HG03064 (cell line): Measurements from ENCODE around the gene IER3.

ENCODE experiments used
- ATAC-seq: cut with Tn5 transposase; IDR thresholded peaks from one replicate; pipeline ENCODE4 v1.9.1; 2021; ENCODE audit warnings: low read depth; ENCODE audit not compliant: unreplicated experiment

Gene IER3, protein sequence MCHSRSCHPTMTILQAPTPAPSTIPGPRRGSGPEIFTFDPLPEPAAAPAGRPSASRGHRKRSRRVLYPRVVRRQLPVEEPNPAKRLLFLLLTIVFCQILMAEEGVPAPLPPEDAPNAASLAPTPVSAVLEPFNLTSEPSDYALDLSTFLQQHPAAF

DNA sequence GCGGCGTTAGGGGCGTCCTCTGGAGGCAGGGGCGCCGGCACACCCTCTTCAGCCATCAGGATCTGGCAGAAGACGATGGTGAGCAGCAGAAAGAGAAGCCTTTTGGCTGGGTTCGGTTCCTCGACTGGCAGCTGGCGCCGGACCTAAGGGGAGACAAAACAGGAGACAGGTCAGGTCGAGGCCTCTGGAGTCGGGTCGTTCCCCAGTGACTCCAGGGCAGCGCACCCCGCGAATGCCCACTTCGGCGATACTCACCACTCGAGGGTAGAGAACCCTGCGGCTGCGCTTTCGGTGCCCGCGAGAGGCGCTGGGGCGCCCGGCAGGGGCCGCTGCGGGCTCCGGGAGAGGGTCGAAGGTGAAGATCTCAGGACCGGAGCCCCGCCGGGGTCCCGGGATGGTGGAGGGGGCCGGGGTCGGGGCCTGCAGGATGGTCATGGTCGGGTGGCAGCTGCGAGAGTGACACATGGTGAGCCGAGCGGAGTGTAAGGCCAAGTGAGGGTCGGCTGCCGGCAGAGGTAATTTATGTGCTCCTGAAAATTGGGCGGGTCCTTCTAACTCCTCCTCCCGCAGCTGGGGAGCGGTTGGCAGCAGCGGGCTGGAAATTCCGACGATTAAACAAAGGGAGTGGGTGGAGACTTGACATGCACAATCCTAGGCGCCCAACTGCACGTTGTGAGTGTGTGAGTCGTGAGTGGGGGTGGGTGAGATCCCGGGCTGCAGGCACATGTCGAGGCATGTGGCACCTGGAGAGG is at the start of gene IER3:
IER3 (minus strand) TSS at position 494 of the 752 bp plus-strand sequence; CDS start at position 465, 29 bp downstream.
- no peak for ATAC-seq

DNA sequence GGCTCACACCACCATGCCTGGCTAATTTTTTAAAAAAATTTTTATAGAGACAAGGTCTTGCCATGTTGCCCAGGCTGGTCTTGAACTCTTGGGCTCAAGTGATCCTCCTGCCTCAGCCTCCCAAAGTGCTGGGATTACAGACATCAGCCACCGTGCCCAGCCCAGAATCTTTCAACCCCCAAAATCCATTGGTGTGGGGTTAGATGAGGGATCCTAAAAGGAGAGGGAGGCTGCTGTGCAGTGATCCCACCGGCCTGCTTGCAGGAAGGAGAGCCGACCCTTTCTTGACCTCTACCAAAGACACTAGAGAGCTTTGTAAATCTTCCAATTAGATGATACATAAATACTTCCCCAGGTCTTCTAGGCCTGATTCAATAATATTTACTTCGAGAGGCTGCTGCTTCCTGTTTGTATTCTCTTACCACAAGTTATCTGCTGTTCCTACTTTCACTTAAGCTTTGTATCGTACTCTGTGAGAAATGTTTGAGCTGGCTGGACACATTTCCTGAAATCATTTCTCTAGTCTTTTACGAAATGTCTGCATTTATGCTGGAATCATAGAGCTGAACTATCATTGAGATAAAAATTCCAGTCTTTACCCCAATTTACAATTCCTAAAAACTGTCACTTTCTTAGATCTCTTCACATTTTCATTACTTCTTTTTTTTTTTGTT is 49.3 kb upstream of the IER3 start:
- ATAC-seq: peak; percentile 50

DNA sequence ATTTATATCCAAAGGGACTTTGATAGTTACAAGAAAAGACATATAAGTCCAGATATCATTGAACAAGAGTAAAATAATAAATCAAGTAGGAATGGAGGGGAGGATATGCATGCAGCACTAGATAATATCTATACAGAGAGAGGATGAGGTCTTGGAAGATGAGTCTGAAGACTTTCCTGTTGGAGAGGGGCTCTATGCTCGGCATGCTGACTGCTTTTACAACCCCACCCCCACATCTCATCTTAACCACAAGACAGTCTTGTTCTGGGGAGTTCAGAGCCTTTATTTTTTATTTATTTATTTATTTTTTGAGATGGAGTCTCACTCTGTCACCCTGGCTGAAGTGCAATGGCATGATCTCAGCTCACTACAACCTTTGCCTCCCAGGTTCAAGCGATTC is 48.4 kb upstream of the IER3 start:
- ATAC-seq: no peak

DNA sequence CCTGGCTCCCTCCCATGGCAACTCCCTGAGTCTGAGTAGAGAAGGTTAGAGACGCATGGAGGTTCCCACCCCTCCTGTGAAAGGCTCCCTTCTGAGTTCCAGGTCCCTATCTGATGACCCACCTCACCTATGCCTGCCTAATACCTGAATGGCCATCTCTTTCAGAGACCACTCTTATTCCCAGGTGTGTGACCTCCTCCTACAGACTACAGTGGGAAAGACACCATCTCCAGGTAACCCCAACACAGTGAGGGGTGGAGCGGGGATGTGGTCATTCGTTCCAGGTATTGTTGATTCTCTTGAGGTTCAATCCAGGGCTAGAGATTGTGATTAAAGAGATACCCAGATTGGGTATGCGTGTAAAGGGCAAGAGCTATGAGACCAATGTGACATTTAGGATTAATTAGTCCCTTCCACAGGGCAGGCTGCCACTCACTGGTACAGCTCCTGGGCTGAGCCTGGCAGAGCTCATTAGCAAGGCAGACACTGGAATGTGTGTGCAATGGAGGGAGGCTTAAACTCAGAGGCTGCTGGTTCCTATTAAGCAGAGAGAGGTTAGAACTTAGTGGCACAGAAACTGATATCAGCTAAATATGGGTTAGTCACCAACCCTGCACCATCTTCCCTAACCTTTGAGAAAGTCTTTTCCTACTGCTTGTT is 46.5 kb upstream of the IER3 start:
- no peak for ATAC-seq

DNA sequence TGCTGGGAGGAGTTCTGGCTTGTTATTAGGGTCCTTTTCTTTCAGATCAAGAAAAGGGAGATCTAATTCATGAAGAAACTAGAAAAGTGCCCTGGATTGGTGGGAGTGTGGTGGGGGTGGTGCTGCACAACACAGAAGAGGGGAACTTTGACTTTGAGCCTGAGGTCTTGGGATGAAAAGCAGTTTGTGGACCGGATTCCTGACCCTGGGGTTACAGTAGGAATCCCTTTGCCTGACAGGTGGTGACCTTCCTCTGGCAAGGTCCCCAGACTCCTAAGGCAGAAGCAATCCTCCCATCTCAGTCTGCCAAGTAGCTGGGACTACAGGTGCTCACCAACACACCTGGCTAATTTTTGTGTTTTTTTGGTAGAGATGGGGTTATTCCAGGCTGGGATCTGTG is 45.3 kb upstream of the IER3 start:
- no peak for ATAC-seq

DNA sequence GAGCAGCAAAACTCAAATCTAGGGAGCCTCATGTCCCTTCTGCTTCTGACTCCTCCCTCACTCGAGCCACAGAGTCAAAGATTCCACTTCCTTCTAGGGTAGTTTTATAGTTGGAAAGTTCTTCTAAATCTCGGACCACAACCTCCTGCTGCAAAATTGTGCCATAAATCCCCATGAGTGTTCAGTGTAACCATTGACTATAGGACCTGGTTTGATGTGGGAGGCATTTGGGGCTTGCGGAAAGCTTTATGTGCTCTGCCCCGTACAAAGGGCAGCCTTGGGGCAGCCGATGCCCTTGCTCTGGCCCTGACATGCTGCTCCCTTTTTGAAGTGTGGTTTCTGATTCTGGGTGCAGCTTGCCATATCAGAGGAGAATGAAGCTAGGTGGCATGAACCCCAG is 43.6 kb upstream of the IER3 start:
- ATAC-seq: no peak

DNA sequence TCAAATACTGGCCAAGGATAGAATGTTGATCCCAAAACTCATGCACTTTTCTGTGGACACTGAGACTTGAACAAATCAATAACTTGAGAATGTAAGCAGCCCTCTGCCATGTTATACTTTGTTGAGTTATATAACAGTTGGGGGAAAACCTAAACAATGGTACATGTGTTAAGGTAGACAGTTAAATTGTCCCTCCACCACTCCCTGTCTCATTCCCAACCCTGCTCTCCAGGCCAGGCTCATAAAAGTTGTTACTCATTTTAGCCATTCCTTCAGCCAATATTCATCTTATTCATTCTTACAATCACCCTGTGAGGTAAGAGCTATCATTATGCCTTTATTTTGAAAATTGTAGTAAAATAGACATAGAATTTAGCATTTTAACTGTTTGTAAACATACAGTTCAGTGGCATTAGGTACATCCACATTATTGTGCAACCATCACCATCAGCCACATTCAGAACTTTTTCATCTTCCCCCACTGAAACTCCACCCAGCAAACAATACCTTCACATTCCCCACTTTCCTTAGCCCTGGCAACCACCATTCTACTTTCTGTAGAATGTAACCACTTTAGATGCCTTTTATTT is 38.2 kb upstream of the IER3 start:
- no peak for ATAC-seq

DNA sequence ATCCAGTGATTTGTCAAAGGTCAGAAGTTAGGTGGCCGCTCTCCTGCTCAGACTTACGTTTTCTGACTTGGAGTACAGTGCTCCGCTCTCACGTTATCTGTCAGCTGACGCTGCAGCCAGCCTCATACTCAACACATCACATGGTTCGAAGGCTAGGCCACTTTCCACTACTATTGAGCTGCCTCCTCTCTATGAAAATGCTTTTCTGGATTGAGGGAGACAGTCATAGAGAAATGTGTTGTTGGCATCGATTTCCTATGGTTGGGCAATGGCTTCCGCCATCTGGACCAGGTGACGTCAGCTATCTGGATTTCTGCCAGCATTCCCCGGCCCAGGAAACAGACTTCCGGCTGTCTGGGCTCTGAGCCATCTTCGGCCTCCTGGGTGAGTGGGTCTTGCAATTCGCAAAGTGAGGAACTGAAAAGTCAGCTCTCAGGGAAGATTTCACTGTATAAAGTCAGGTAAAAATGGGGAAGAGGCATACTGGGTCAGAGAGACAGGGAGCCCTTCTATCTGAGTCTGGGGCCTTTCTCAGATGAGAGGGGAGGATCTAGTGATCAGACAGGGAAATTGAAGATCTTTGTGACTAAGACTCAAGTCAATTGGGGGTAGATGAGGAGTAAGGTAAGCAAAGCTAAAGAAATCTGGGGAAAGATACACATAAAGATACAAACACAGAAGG is 37.5 kb upstream of the IER3 start:
- ATAC-seq: peak; percentile 62

DNA sequence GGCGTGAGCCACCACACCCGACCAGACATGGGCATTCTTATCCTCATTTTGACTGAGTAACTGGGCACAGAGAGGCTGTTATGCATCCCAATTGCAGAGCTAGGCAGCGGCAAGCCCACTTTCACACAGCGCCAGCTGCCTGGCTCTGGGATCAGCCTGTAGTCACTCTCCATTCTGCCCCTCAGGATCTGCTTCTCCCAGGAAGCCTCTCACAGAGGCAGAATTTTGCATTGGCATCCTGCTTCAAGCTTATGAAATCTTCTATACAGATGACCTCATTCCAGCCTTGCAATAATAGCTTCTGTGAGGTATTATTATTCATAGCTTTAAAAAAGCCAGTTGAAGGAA is 37.0 kb upstream of the IER3 start:
- no peak for ATAC-seq

DNA sequence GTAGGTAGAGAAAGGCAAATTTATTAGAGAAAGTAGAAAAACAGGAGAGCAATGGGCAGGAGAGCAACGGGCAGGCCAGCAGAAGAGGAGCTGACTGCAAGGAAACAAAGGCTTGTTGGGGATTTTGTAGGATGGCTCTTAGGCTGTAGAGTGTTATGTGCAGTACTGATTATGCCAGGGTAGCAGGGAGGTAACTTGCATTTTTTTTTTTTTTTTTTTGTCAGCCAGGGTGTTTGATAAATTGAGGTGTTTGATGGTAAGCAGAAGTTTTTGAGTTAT is 36.2 kb upstream of the IER3 start:
- no peak for ATAC-seq

DNA sequence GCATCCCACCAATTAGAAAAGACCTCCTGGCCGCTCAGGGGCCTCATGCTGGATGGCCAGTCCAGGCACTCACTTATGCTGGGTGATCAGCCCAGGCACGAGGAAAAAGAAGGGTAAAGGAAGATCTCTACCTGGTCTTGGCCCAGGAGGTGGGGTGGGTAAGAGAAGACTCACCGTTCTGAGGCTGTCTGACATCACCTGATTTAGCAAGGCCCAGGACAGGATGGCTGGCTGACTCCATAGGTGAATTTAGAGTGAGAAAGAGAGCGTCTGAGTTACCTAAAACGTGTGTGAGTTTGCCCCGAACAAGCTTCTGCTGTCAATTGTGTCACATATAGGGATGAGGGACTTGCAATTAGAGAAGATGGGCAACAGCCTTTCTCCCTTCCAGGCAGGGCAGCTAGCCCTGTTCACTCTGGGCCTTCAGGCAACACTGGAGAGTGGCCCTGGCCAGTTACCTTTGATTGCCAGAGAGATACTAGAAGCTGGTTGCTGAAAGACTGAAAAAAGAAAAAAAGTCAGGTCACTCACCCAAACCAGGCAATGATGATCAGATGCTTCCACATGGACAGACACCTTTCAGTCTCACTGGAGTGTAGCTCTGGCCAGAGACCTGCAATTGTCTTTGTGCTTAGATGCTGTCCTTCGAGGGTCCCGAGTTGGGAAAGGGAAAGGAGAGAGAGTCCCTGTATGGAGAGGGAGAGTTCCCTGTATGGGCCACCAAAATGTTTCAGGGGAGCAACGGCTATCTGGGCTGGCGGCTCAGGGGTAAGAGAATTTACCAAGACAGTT is 35.7 kb upstream of the IER3 start:
- no peak for ATAC-seq

DNA sequence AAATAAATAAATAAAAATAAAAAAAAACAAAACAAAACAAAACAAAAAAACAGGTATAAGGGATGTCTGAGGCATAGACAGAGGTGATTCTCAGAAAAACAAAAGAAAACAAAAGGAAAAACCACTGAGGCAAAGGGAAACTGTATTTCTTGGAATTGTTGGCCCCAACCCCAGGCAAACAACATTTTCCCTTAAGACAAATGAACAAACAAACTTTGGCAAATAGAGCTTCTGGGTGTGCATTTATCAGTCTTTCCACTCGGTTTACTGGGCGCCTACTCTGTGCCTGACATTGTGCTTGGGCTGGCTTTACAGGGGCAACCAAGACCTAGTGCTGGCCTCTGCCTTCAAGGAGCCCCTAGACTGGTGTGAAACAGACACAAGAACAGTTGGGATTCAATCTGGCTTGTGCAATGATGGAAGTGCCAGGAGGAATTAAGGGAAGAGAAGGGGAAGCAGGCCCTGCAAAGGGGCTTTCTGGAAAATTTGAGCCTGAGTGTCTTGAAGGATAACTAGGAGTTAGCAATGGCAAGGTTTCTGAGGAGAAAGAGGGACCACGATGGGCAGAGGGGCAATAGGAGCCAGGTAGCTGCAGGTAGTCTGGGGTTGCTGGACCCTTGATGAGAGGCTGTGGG is 33.8 kb upstream of the IER3 start:
- ATAC-seq: no peak

DNA sequence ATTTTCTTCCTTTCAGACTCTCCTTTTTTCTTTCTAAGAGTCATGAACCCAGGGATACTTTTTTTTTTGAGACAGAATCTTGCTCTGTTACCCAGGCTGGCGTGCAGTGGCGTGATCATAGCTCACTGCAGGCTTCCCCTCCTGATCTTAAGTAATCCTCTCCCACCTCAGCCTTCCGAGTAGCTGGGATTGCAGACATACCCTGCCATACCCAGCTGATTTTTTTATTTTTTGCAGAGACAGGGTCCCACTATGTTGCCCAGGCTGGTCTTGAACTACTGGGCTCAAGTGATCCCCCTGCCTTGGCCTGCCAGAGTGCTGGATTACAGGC is 32.8 kb upstream of the IER3 start:
- no peak for ATAC-seq

DNA sequence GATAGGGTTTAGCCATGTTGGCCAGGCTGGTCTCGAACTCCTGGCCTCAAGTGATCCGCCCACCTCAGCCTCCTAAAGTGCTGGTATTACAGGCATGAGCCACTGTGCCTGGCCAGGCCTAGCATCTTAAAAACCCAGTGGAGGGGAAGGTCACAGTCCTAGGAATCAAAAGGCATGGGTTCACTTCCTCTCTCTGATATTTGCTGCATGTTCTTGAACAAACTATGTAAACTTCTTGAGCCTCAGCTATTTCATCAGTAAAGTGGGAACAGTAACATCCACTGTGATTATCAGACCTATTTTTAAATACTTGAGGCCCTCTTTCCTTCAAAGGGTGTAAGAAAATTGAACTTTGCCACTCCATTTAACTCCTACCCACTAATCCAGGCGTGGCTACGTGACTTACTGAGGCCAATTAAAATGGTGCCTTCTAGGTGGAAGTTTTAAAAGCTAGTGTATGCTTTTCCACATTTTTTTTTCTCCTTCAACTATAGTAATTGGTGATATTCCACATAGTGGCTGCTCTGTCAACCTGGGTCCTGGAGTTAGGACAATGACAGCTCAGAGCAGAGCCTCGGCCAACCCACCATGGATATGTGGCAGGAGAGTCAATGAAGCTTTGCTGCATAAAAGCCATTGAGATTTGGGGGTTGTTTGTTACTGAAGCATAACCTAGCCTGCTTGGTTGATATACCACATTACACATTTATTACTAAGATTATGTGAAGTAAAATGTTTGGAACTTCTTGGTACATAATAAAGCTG is 32.2 kb upstream of the IER3 start:
- ATAC-seq: no peak

DNA sequence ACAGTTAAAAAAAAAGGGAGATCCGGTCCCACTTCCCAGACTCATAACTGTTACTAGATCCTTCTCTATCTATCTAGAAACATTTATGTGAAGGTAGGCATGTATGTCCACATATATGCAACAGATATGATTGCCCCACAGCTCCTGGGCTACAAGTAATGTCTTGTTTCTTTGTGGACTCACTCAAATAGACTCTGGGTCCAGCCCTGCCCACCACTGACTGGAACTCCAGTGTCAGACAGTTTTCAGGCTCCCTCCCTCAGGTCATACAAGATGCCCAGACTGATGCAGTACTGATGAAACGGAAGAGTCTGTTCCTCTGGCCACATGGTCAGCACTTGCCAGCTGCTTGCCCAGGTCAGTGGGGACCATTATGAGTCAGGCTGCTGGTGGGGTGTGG is 30.8 kb upstream of the IER3 start:
- ATAC-seq: no peak

DNA sequence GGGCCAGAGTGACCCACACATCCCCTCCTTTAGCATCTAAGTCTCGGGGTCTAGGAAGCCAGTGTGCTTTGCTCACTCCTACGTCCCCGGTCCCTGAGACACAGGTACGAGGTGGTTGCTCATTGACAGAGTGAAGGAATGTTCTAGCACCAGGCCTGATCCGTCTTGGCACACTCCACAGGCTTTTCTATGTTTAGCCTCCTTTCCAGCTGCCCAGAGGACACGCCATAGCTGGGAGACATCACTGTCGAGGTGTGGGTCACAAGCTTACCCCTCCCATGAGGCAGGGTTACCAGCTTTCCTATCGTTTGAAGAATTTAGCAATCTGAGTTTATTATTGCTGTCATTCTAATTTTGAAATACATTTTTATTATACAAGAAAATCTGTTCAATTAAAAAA is 30.4 kb upstream of the IER3 start:
- no peak for ATAC-seq

DNA sequence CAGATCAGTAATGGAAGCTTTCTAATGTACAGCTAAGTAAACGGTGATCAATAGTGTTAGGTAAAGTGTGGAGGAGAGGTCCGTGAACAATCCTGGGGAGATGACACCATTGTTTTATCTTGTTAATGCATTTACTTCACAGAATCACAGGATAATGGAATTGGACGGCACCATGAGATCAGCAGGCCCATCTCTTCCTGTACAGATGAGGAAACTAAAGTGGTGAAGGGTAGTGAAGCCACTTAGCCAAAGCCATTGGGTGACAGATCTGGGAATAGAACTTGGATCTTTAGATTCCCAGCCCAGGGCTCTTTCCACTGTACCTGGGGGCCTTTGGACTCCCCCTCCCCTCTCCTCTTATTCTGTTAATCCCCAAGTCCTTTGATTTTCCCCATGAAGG is 26.2 kb upstream of the IER3 start:
- ATAC-seq: no peak

DNA sequence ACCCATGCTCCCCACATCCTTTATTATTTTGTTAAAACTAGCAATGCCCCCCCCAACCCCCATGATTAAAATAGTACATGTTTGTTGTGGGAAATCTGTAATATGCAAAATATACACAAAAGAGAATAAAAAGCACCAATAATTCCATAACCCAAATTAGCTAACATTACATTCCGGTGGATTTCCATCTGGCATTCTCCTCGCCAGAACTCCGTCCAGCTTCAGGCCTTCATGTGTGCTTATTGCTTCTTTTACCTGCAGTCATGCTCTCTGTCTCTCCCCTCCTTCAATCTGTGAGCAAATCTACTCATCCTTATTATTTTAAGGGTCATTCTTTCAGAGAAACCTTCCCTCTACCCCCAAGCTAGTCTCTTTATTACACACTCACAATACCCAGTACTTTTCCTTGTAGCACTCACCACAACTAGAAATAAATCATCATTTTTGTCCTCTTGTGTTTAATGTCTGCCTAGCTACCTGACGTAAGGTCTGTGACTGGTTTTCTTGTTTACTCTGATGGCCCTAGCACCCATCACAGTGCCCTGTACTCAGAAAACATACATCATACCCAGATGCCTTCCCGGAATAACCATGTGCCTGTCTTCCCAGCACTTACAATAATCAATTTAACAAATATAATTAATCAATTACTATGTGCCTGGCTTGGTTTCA is 25.6 kb upstream of the IER3 start:
- ATAC-seq: no peak
